Limb (tissue), 2 donors: ENCODE measurements around the gene ZSCAN26.

Source experiments
- DNase-seq, 2 donors: peaks; one replicate each; pipeline ENCODE4 v3.0.0-alpha.2; 2016; ENCODE audit errors: extremely low spot score in 2 of 2

Gene ZSCAN26

DNA sequence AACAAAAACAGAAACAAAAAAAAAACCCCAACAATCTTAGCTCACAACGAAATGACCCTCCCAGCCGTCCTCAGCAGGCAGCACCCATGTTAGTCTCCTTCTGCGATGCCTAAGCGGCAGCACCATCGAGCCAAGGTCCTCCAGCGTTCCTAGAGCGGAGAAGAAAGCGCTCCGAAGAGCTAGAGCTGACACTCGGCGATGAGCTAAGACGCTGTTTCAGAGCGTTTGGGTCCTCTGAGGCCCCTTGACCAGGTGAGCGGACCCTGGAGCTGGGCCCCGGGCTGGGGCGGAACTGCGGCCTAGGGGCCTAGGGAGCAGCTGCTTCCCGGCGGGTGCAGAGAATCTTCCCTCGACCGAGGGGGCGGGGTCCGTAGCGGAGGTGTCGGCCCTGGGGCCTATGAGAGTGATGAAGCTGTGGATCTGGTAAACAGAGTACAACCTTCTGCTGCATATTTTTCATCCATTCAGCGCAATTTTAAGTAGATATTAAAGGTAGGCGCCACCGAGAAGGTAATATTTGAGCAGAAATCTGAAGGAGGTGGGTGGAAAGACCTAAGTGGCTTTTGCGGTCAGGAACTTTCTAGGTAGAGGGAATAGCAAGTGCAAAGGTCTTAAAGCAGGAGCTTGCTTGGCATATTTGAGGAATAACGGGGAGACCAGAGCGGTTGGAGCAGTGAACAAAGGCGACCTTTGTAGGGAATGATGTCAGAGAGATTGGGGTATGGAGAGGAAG, at the start of gene ZSCAN26:
ZSCAN26 (plus strand) TSS at position 182 of the 733 bp plus-strand sequence. CDS start 4,777 bp downstream, outside the sequence.
- DNase-seq: peak; percentile 86 to 93

DNA sequence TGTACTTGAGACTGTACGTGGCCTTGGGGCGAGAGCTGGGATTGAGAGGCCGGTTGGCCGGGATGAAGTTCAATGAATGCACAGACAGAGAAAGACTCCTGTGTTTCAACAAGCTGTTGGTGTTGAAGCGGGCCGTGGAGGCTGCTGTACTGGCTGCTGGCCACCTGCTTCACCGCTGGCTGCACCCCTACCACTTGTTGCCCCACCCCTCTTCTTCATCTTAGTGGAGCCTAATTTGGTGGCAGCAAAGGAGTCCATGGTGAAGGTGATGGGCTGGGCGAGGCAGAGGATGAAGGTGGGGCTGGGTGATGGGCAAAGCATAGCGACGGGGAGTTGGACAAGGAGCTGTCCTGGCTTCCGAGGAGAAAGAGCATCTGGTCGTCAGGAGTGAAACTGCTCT, 49.1 kb upstream of the ZSCAN26 start:
- no peak for DNase-seq

DNA sequence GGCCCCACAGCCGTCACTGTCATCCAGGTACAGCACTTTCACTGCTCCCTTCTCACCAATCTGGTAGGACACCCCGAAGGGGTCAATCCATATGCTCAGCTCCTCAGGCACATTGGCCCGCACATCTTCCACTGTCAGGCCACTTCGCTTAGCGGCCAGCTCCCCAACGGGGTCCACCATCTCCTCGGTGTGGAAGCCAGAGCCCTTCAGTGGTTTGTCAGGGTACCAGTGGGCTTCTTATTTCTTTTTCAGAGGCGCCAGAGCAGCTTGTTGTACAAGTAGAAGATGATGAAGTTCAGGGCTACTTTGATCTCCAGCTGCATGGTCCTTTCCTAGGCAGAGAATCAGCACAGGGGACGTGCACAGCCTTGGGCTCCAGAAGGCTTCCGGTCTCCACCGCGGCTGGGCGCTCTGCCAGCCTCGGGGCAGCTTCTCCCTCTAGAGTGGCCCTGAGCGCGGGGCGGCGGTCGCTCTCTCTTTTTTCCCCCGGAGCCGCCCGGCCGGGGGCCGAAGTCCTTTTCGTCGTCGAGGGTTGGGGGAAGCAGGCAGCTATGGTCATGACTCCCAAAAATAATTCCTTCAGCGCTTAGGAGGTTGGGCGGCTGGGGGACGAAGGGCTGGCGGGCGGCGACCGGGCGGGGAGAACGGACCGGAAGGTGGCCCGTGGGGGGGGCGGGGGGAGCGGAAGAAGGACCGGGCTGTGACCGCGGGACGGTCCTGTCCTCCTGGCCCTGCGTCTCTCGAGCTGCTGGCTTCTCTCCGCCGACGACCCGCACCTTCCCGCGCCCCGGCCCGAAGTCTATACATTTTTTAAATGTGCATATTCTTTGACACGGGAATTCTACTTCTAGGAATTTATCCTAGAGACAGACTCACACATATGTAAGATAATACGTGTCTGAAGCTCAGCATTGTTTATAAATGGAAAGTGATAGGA, 48.4 kb upstream of the ZSCAN26 start:
- DNase-seq: peak; percentile 45 to 76

DNA sequence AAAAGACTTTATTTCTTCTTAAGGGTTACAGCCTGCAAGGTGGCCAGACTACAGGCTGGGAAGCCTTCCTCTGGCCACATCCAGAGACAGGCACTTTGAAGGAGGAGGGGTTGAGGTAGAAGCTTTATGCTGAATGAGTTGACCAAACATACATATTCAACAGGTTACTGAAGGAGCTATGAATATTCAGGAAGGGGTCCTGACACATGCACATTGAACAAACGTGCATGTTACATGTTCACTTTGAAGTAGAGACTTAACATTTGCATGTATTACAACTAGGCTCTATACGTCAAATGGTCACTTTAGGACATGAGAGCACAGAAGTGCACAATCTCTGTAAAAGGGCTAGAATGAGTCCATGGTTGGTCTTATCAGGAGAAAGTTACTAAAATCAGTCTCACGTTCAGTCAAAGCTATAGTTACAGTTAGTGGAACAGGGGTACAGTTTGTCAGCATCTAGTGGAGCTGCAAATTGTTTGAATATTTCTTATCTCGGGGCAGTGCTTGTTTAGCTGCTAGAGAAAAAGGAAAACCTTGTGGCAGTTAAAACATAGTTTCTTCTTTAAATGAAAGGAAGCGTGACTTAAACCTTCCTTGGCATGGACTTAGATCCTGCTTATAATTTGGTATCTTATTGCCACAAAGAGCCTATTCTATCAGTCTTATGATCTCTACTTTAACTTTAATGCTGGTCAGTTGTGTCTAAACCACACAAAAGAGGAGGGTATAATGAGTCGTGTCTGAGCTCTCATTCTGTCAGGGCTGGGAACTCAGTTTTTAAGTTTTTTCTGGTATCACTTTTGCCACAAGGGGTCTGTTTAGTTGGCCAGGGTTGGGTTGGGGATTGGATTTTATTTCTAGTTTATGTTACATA, 46.4 kb upstream of the ZSCAN26 start:
- no peak for DNase-seq

DNA sequence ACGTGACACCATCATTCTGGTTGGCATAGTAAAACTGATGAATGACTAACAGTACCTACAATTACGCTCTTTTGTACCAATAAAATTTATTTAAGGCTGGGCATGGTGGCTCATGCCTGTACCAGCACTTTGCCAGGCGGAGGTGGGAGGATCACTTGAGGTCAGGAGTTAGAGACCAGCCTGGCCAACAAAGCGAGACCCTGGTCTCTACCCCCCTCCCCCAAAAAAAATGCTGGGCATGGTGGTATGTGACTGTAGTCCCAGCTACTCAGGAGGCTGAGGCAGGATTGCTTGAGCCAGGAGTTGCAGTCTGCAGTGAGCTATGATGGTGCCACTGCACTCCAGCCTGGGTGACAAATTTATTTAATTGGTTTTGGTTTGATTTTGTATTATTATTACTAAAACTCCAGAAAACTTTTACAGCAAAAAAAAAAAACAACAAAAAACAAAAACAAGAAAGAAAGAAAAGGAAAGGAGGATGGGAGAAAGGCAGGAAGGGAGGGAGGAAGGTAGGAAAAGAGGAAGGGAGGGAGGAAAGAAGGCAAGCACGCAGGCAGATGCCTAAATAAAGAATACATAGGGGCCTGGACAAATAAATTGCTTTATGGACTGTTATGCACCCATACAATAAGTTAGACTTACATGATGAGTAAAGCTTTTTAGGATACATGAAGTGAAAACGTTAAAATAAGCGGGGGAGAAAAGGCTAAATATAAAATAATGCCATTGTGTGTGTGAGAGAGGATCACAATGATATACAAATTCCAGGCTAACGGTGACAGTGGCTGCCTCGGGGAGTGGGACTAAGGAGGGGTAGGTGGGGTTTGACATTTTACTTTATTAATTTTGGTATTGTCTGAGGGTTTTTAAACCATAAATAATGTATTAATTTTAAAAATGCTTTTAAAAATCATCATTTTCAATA, 42.5 kb upstream of the ZSCAN26 start:
- DNase-seq: no peak

DNA sequence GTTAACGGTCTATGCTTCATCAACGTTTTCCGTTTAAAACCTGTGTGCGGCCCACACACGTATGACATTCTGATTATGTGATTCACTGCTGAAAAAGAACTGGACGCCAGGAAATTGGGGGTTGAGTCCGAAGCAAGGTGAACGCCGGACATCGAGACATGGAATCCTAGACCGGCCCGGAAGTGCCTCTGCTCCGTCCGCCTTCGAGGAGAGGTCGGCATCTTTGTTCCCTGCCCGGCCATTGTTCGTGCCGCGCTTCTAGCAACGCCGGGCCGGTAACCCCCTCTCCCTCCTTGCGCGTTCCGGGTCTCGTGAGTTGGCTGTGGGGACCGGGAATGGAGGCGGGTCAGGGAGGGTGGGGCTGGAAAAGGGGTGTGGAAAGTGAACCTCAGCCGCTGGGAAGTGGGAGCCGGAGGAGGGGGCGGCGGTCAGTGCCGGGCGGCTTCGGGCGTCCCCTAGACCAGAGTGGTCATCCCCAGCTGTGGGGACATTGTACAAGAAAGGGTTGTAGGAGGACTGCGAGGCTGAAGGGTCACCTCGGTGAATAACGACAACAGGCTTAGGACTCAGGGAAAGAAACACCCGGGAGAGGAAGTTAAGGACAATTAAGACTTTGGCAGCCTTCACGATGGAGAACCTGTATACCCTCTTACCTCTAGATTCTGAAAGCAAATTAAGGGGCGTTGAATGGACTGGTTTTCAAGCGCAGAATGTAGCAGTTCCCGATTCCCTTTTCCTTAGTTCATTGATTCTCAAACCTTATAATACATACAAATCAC, 41.7 kb upstream of the ZSCAN26 start, which contains the start of gene ZSCAN9:
ZSCAN9 (plus strand) TSS at position 220 of the 779 bp plus-strand sequence. CDS start 1,810 bp downstream, outside the sequence.
- peak; percentile 87 for DNase-seq

DNA sequence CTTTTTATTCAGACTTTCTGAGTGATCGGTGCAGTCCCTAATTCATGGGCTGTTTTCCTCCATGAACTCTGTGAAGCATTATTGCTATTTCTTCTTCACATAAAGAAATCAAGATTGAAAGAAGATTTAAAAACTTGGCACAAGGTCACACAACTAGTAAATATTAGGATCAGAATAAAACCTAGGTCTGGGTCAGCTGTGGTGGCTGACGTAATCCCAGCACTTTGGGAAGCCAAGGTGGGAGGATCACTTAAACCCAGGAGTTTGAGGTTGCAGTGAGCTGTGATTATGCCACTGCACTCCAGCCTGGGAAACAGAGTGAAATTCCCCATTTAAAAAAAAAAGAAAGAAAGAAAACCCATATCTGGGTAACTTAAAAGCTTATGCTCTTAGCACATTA, 40.5 kb upstream of the ZSCAN26 start:
- DNase-seq: no peak

DNA sequence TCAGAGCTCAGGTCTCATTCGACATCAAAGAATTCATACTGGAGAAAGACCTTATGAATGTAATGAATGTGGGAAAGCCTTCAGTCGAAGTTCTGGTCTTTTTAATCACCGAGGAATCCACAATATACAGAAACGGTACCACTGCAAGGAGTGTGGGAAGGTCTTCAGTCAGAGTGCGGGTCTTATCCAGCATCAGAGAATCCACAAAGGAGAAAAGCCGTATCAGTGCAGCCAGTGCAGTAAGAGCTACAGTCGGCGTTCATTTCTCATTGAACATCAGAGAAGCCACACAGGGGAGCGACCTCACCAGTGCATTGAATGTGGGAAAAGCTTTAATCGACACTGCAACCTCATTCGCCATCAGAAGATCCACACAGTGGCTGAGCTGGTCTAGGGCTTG, 34.2 kb upstream of the ZSCAN26 start:
- no peak for DNase-seq

DNA sequence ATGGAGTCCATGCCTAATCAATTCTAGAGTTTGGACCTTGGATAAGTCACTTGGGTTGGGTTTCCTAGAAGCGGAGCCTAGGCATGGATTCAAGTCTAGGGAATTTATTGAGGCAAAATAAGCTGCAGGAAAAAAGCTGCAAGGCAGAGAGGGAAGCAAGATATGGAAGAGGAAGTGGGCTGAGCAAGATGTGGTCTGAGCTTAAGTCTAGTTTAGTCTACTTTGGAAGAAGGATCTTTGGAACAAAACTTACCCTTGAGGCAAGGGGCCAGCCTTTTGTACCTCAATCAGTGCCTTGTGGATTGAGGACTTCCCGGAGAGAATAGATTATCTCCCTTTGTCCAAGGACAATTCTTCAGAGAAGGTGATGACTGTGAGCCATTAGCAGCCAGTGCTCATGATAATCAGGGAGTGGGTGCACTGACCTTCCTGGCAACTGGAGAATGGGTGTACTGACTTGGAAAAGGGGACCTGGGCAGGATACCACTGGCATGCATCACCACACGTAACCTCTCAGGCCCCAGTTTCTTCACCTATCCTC, 31.0 kb upstream of the ZSCAN26 start:
- DNase-seq: no peak

DNA sequence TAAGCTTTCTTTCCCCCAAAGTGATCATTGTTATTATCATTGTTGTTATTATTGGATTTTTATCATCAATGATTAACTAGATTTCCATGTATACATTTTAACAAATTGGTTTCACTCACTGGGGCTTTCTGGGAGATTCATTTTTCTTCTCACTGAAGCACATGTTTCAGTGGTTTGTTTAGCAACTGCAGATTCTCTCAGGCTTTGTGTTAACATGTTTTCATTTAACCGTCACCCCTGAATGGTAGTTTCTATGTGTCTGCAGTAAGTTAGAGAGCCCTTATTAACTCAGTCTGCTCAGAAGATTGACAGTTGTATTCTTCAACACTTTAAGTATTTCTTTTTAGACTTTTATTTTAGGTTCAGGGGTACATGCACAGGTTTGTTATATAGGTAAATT, 27.3 kb upstream of the ZSCAN26 start:
- DNase-seq: no peak

DNA sequence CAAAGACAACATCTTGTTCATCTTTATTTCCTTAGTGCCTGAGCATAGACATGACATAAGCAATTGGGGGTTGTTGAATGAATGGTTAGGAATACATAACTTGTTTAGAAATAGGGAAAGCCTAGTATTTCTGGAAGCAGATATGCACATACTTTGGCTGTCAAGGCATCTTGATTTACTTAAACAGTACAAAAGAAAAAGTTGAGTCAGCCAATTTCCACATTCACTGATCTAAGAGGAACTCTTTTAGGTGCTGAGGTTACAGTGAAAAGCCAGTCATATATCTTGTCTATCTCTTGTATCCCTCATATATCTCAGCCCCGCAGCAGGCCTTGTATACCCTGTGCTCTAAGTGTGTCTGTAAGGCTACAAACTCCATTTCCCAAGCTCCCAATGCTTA, 26.5 kb upstream of the ZSCAN26 start:
- no peak for DNase-seq

DNA sequence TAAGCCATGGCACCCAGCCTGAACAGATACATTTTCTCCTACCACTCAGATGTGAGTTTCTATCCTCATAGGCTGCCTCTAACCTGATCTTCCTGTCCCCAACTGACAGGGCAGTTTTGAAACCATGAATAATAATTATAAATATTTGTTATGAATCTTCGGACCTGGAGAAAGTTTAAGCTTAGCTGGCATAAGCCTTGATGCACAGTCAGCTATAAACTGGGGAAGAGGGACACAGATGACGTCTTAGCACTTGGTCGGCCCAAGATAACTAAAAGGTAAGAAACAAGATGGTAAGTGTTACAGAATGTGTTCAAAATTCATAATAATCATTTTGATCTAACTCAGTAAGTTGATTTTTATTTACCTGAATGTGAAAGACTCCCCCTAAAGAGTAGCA, 23.0 kb upstream of the ZSCAN26 start:
- DNase-seq: no peak

DNA sequence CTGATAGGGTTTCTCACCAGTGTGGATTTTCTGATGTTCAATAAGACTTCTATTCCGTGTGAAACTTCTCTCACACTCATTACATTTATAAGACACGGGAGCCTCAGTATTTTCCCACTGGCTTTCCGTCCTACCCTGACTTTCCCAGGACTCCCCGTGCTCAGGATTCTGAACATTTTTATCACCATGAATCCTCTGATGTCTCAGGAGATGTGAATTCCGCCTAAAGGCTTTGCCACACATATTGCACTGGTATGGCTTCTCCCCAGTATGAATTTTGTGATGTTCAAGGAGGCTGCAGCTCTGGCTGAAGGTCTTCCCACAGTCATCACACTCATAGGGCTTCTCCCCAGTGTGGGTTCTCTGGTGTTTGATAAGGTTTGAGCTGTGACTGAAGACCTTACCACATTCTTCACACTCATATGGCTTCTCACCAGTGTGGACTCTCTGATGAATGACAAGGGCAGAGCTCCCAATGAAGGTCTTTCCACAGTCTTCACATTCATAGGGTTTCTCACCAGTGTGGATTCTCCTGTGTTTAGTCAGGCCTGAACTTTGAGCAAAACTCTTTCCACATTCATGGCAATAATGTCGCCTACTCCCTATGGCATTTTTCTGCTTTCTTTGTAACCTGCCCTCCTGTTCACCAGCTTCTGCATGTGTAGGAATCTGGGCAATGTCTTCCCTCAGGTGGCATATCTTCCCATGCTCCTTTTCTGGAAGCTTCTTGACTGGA, 21.6 kb upstream of the ZSCAN26 start:
- no peak for DNase-seq

DNA sequence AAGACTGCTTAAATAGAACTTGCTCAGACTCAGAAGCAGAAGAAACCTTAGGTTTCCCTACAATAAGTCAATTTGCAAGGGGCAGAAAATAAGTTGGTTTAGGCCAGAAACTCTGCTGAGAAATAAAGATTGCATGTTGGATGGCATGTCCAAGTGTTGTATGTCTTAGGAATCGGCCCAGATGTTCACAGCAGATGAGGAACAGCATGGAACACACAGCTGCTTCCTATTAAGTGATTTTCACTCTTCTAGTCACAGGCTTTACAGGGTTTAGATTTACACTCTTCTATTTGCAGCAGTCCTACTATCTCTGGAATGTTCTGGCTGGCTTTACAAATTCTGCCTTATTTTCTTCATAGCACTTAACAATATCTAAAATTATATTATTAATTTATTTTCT, 18.0 kb upstream of the ZSCAN26 start:
- no peak for DNase-seq

DNA sequence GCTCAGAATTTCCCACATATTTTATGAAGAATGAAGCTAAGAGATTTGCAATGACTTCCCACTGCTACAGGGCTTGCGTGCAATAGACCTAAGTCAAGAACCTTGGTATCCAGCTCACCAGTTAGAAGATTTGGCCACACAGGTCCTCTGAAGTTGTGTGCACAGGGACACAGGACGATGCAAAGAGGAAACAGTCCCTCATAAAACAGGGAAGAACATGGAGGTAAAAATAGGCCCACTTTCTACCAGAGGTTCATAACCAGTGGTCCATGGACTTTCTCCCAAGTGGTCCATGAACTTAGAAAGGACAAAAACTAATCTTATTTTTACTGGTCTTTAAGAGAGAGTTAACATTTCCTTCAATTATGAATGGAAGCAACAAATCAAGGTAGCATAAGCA, 16.2 kb upstream of the ZSCAN26 start:
- DNase-seq: no peak

DNA sequence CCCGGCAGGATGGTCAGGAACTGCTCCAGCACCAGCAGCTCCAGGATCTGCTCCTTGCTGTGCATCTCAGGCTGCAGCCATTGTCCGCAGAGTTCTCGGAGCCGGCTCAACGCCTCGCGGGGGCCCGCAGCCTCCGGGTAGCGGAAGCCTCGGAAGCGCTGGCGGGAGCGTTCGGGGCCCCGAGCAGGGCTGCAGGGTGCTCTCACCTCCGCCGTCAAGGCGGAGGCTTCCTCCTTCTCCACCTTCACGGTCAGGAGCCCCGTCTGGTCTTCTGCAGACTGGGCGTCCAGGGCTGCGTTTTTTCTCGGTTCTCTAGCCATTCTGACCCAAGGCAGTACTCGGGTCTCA, 15.3 kb upstream of the ZSCAN26 start:
- DNase-seq: no peak

DNA sequence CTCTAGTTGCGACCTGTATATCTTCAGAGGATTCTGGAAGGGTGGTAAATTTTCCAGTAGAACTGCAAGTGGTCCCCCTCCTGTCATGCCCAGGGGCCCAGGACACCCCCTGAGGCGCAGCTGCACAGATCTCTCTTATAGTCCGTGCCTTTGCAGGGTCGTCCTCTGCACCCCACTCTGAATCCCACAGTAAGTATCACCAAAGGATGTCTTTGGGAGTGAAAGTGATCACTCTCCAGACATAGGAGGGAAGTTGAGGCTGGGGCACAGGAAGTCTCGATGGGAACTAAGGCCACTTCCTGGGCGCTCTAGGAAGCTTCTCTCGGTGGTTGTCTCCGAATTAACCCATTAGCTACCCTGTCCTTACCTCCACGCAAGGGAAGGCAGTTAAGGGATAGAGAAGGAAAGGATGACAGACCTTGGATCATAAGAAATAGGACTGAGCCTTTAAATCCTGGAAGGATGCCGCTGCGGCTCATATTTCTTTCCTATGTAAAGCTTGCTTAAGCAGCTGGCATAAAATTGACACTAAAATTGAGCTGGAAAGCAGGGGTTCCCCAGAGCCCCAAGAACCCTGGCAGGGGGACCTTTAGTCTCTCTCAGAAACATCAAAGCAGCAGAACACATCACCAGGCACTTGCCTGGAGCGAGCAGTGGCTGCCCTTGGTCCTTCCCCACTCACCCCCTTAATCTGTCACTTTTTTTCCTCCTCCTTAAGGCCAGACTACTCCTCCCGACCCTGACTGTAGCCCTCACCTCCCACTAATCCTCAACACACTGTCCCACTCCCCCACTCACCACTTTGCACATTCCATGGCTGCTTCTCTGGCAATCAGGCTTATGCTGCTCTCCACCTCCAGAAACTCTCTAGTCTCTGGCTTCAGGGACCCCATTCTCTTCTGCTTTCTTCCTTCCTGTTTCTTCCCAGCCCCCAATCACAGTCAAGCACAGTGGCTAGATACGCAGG, 14.7 kb upstream of the ZSCAN26 start, which contains the start of gene ZKSCAN4:
ZKSCAN4 (minus strand) TSS at position 261 of the 967 bp plus-strand sequence. CDS start 289 bp downstream, outside the sequence.
- DNase-seq: peak; percentile 88 to 89
